Activated gamma-delta T cell (primary cell): ENCODE measurements around the gene SLC12A9.
"Not testable (repeated sequence)": the region's sequence is repeated elsewhere in the genome, so short reads cannot be mapped to it uniquely, and the experiment has no call there.

Source experiments
- DNase-seq: peaks from one replicate; lab custom pipeline; 2025; lab: John Stamatoyannopoulos, UW

Gene SLC12A9

DNA sequence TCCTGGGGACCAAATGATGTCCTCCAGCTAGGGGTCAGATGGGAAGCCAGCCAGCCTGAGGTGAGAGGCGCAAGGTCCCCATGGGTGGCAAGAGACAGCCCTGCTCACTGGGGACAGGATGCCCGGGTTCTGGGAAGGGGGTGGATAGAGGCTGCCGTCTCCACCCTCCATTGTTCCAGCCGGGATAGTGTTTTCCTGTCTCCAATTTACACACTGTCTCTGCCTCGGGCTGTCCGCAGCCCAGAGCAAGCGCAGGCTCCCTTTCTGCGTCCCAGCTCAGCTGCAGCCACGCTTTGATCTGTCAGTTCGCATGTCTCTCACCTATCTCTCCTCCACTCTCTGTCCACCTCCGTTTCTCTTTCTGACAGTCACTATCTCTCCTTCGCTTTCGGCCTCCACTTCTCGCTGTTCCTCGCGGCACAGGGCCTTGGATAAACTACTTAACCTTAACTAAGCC is 27.3 kb upstream of the SLC12A9 start:
- DNase-seq = no peak

DNA sequence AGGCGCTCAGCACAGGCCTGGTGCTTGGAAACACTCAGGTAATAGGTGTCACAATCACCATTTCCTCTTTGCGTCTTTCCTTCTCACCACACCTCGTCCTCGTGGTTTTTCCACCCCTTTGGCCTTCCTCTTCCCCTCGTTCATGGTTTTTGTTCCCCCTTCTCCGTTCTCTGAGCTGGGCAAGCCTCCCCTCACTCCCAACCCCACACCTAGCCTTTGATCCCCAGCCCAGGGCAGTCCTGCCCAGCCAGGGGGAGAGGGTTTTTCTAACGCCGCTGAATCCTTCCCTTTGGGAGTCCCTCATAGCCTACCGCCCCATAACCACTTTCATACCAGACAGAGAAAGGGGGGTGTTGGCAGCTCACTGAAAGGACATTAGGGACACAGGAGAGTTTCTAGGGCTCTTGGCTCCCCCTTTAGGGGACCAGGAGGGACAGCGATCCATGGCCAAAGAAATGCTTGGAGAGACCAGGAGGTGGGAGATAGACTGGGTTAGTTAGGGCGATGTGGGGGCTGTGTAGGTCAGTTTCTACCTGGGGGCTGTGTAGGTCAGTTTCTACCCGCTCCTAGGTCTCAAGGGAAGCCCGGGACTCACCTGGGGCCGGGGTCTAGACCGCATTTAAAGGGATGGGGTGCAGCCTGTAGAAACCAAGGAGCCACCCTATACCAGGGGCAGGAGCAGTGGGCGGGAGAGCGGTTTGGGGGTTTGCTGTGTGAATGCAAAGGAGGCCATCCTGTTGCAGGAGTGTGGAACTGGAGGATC is 26.6 kb upstream of the SLC12A9 start:
- no peak for DNase-seq

DNA sequence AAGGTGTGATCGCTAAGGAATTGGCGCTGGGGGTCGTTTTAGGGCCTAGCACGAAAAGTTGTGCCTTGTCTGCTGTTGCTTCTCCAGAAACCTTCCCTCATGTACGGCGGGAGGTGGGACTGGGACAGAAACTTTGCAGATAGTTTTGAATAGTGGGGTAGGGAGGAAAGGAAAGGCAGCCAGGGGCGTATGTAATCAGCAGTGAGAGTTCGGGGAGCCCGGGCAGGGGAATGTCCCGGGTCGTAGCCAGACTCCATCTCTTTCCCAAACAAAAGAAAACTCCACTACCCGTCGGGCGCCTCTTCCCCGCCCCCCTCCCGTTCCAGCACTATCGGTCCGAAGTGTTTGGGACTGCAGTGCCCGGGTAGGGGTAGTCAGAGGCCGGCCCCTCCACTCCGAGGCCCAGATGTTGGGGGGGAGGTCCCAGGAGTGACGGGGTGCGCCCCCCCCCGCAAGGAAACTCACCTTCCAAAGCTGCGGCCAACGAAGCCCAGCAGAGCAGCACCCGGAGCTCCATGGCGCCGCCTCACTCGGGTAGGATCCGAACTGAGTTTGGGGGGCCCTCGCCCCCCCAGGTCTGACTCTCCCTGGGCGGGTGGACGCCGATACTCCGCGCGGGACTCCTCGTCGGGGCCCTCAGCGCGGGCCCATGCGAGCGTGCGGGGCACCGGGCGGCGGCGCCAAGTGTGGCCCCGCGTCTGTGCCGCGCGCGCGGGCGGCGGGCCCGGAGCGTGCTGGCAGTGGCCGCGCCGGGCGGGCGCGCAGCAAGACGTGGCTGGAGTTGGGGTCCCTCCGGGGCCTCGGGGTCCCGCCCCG is 25.8 kb upstream of the SLC12A9 start:
- no peak for DNase-seq

DNA sequence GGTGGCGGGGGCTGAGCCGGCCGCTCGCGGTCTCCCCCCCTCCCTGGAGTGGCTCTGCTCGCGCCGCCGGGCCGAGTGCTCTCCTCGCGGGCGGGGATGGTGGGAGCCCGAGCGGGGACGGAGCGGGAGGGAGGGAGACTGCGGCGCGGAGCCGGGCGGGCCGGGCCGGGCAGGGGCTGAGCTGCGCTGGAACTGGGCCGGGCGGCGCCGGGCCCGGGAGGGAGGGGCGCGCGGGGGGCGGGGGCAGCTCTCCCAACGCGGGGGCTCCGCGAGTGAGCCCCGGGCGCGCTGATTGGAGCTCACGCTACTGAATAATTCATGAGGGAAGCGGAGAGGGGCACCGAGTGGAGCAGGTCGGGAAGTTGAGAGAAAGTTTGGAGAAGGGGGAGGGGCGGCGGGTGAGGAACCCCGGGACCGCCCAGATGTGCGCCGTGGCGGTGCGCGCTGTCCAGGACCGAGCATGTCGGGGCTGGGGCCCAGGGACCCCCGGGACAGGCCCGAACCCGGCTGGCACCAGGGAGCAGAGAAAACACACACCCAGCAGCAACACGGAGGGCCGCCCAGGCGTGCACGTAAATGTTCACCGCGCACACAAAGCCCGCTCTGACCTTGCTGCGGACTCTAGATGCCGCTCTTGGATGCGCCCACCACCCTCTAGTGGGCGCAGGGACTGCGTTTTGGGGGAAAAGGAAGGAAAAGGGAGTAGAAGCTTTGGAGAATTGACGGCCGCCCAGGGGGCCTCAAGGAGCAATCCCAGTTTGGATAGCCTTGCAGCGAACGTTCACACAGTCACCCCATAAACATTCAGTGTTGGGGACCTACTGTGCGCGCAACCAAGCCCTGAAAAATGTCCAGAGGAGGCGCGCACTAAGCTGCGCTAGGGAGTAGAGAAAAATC is 24.9 kb upstream of the SLC12A9 start, which contains the start of gene EPHB4:
EPHB4 (minus strand) TSS at position 194 of the 897 bp plus-strand sequence. CDS start 493 bp downstream, outside the sequence.
- DNase-seq = no peak

DNA sequence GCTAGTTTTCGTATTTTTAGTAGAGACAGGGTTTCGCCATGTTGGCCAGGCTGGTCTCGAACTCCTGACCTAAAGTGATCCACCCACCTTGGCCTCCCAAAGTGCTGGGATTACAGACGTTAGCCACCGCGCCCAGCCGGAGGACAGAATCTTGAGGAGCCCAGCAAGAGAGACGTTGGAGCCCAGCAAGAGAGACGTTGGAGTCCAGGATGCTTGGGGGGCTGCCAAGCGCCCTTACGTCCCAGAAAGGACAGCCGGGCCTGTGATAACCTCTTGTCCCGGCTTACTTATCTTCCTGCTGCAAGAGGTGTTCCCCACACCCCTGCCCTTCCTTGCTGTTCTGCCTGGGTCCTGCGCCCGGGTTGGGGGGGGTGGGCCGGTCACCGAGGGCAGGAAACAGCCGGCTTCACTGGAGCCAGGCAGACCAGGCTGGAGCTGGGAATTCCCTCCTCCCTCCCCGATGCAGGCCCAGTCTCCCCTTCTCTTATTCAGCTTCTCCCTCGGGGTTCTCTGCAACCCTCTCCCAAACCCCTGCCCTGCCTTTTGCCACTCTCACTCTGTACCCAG is 23.3 kb upstream of the SLC12A9 start:
- no peak for DNase-seq

DNA sequence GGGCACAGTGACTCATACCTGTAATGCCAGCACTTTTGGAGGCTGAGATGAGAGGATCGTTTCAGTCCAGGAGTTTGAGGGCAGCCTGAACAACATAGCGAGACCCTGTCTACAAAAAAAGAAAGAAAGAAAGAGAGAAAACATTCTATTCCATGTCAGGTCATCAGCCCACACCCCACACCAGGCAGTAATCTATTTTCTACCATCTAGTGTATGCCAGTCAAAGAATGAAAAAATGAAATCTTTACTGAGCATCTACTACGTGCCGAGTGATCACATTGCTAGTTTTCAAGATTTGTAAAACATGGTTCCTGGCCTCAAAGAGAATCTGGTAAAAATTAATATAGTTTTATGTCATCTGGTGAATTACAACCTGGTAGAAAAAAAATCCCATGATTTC is 22.1 kb upstream of the SLC12A9 start:
- no peak for DNase-seq

DNA sequence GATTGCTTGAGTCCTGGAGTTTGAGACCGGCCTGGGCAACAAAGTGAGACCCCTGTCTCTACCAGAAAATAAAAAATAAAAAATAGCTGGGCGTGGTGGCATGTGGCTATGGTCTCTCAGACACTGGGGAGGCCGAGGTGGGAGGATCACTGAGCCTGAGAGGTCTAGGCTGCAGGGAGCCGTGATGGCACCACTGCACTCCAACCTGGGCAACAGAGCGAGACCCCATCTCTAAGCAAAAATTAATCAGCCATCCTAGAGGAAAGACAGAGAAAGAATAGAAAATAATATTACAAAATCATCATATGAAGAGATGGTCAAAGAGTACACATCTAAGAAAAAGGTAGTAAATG is 20.3 kb upstream of the SLC12A9 start:
- DNase-seq = no peak

DNA sequence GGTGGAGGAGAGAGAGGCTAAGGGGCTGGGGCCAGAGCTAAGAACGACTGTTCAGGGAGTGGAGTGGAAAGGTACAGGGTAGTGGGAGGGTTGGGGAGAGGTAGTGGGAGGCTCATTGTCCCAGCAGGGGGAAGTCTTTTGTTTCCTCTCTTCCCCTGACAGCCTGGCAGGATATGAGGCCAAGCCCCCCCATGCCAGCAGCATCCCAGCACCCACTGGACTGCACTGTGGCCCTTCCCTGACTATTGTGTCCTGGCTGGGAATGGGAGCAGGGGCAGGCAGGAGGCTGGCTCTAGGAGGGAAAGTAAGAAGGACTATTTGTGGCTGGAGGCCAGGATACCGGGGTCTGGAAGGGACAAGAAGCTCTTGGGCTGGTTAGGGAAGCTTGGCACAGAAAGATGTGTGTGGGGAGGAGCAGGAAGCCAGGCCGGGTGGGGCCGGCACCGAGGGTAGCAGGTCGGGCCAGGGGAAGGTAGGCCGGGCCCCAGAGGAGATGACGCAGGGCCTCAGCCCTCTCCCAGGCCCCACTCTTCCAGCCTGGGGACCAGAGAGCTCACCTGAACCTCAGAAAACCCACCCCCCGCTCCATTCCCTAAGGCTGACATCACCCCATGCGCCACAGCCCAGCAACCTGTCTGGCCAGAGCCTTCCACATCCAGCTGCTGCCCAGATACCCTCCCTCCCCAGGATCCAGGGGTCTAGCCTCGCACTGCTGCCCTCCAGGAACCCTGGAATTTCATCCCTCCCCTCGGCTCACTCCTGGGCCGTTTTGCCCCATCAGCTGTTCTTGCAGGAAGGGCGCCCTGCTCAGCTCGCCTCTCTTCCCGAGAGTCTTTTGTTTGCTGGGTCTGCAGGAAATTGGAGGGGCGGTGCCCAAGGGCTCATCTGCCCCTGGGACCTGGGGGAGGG is 16.4 kb upstream of the SLC12A9 start:
- no peak for DNase-seq

DNA sequence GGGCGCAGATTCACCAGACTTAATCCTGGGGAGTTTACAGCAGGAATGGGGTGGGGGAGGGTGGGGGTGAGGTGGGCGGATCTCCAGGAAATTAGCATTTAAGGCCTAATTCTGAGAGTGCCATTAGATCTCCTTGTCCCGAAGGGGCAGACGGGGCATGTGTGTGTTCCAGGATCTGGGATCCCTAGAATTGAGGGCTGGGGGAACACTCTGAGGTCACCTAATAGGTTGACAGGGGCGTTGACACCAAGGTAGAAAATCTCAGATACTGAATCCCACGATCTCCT is 15.8 kb upstream of the SLC12A9 start:
- no peak for DNase-seq

DNA sequence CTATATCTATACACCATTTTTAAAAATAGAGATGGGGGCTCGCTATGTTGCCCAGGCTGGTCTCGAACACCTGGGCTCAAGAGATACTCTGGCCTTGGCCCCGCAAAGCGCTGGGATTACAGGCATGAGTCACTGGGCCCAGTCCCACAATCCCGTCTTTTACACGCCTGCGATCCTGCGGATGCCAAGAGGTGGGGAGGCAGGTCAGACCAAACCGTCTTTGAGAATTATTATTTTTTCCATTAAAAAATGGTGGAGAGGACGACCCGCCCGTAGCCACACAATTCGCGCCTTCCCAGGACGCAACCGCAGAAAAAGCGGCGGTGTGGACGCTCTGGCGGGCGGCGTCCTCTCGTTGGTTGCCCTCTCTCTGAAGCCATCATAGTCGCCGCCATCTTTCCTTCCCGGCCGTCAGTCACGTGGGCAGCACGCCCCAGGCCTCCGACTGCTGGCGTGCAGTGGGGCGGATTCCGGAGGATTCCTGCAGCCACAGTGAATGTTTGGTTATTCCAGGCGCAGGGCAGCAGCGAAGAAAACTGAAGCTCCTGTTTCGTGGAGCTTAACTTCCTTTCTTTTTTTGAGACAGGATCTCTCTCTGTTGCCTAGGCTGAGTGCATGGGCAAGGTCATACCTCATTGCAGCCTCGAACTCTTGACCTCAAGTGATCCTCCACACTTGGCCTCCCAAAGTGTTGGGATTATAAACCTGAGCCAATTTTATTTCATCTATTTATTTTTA is 15.2 kb upstream of the SLC12A9 start:
- peak; percentile 26 for DNase-seq

DNA sequence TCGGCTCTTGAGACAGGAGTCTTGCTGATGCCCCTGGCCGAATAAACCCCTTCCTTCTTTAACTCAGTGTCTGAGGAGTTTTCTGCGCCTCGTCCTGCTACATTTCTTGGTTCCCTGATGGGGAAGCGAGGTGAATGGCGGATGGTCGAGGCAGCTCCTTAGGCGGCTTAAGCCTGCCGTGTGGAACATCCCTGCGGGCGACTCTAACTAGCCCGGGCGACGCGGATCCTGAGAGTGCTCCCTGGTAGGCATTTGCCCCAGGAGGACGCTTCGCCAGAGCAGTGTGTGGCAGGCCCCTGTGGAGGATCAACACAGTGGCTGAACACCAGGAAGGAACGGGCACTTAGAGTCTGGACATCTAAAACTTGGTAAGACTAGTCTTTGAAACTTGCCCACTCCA is 13.2 kb upstream of the SLC12A9 start:
- no peak for DNase-seq

DNA sequence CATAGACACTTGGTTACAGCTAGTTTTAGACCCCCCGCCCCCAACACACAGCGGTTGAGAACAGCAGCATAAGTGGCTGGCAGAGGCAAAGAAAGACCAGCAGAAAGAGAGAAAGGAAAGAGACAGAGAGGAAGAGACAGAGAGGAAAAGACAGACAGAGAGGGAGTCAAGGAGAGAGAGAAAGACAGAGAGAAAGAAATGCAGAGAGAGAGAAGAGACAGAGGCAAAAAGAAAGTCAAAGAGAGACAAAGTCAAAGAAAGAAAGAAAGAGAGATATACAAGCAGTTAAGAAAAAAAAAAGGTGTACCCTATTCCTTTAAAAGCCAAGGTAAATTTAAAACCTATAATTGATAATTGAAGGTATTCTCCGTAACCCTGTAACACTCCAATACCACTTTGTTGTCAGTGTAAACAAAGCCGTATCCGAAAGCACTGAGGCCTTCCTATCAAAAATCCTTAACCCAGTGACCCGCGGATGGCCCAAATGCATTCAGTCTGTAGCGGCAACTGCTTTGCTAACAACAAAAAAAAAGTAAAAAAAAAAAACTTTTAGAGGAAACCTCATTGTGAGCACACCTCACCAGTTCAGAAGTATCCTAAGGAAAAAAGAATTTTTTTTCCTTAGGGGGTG is 11.9 kb upstream of the SLC12A9 start:
- no peak for DNase-seq

DNA sequence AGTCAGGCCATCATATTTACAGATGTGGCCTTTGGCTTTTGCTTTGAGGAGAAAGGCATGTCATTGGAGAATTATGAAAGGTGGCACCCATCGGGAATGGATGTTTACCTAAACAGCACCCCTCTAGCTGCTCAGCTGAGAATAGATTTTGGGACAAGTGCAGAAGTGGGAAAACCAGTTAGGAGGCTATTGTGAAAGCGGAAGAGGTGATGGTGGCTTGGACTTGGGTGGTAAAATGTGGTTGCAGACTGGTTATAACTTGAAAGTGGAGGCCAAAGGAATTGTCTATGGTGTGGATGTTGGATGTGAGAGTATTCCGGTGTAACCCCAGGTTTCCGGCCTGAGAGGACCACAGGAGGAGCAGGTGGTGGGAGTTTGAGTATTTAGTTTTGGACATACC is 5.2 kb upstream of the SLC12A9 start:
- DNase-seq = no peak

DNA sequence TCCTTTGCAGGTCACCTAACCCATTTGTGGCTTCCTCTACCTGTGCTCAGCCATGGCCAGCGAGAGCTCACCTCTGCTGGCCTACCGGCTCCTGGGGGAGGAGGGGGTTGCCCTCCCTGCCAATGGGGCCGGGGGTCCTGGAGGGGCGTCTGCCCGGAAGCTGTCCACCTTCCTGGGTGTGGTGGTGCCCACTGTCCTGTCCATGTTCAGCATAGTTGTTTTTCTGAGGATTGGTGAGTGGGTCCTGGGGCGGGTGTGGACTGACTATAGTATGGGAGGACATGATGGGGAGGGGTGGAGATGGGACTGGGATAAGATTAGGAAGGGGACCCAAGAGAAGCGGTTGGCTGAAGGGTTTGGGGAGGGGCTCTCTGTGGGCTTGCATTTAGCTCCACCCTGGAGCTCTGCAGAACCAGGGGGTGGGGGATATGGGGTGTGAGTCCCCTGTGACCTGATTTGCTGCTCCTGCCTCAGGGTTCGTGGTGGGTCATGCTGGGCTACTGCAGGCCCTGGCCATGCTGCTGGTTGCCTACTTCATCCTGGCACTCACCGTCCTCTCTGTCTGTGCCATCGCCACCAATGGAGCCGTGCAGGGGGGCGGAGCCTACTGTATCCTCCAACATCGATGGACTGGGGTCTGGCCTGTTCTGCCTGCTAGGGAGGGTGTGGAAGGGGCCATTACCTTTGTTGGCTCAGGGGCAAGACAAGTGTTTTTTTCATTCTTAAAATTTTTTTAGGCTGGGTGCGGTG is 1.8 kb downstream of the SLC12A9 start:
- no peak for DNase-seq

DNA sequence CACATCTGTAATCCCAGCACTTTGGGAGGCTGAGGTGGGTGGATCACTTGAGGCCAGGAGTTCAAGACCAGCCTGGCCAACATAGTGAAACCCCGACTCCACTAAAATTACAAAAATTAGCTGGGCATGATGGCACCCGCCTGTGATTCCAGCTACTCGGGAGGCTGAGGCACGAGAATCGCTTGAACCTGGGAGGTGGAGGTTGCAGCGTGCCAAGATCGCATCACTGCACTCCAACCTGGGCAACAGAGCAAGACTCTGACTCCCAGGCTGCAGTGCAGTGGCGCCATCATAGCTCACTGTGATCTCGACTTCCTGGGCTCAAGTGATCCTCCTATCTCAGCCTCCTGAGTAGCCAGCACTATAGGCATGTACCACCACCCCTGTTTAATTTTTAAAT is 2.4 kb downstream of the SLC12A9 start:
- not testable (repeated sequence) for DNase-seq

DNA sequence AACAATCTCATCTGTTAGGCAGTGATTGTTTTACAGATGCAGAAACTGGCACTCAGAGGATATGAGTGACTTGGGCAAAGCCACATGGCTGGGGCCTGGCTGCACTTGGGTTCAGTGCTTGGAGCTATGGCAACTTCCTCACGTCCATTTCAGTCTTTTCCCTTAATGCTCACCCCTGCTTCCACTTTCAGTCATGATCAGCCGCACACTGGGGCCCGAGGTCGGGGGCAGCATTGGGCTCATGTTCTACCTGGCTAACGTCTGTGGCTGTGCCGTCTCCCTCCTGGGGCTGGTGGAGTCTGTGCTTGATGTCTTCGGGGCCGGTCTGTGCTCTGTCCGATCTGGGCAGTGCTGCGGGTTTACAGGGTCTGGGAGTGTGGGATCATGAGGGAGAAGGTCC is 3.0 kb downstream of the SLC12A9 start:
- DNase-seq = no peak

DNA sequence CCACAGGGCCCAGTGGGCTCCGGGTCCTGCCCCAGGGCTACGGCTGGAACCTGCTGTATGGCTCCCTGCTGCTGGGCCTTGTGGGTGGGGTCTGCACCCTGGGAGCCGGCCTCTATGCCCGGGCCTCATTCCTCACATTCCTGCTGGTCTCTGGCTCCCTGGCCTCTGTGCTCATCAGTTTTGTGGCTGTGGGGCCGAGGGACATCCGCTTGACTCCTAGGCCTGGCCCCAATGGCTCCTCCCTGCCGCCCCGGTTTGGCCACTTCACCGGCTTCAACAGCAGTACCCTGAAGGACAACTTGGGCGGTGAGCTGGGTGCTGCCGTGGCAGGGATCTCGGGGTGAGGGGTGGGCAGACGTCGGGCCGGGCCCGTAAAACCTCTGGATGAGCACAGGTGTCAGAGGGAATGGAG is 4.4 kb downstream of the SLC12A9 start:
- no peak for DNase-seq

DNA sequence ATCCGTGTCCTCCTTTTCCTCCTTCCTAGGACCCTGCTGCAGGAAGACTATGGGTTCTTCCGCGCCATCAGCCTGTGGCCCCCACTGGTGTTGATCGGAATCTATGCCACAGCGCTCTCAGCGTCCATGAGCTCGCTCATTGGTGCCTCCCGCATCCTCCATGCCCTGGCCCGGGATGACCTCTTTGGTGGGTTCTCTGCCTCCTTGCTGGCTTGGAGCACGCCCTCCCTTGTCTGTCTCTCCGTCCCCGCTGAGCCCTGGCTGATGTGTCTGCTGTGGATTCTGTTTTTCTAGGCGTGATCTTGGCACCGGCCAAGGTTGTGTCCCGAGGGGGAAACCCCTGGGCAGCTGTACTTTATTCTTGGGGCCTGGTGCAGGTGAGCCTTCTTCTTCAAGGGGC is 7.3 kb downstream of the SLC12A9 start:
- no peak for DNase-seq
